H9 (cell line): ENCODE measurements around the gene EME1. TPM values are rescaled to one million over a fixed set of nuclear protein-coding genes. Genes with fewer than 3 reads are reported as not detected.

Experiments
- DNase-seq: peaks from one replicate; pipeline ENCODE4 v3.0.0-alpha.2; 2017
- H2AFZ ChIP-seq: one replicate; pipeline ENCODE4 v1.6.1; 2013; ENCODE audit warnings: mild to moderate bottlenecking, low read length, control low read depth, moderate library complexity
- H2AK5ac ChIP-seq: 2 replicates; pipeline ENCODE4 v1.6.1; 2013; ENCODE audit warnings: low read length, control low read depth, mixed read lengths; ENCODE audit not compliant: insufficient read length
- H2BK120ac ChIP-seq: one replicate; pipeline ENCODE4 v1.6.1; 2013; ENCODE audit warnings: low read depth, mild to moderate bottlenecking, low read length, control low read depth, inconsistent platforms; ENCODE audit not compliant: poor library complexity, severe bottlenecking
- H2BK12ac ChIP-seq: 2 replicates; pipeline ENCODE4 v1.6.1; 2013; ENCODE audit warnings: low read length, control low read depth, mixed read lengths, low read depth; ENCODE audit not compliant: insufficient read length
- H2BK15ac ChIP-seq: 2 replicates; pipeline ENCODE4 v1.6.1; 2013; ENCODE audit warnings: low read depth, low read length, control low read depth
- H2BK20ac ChIP-seq: one replicate; pipeline ENCODE4 v1.6.1; 2013; ENCODE audit warnings: low read depth, mild to moderate bottlenecking, low read length, control low read depth, inconsistent platforms; ENCODE audit not compliant: poor library complexity, severe bottlenecking
- H2BK5ac ChIP-seq: 2 replicates; pipeline ENCODE4 v1.6.1; 2013; ENCODE audit warnings: low read length, control low read depth, mixed read lengths; ENCODE audit not compliant: insufficient read length
- H3K14ac ChIP-seq: 2 replicates; pipeline ENCODE4 v1.6.1; 2013; ENCODE audit warnings: low read length, control low read depth; ENCODE audit not compliant: insufficient read depth
- H3K18ac ChIP-seq: 2 replicates; pipeline ENCODE4 v1.6.1; 2013; ENCODE audit warnings: low read depth, mild to moderate bottlenecking, mixed read lengths, low read length, control low read depth; ENCODE audit not compliant: insufficient read length
- H3K23ac ChIP-seq: 2 replicates; pipeline ENCODE4 v1.6.1; 2013; ENCODE audit warnings: low read length, control low read depth, mixed read lengths, low read depth; ENCODE audit not compliant: insufficient read length
- H3K23me2 ChIP-seq: 2 replicates; pipeline ENCODE4 v1.6.1; 2013; ENCODE audit warnings: low read depth, mild to moderate bottlenecking, mixed read lengths, low read length, control low read depth; ENCODE audit not compliant: insufficient read length, poor library complexity, severe bottlenecking
- H3K27ac ChIP-seq: 2 replicates; pipeline ENCODE4 v1.5.1; 2013; ENCODE audit warnings: low read length, control low read depth, mixed read lengths, low read depth; ENCODE audit not compliant: insufficient read length
- H3K27me3 ChIP-seq: 2 replicates; pipeline ENCODE4 v1.6.1; 2013; ENCODE audit warnings: low read length, control low read depth, inconsistent platforms; ENCODE audit not compliant: insufficient read depth
- H3K4ac ChIP-seq: 2 replicates; pipeline ENCODE4 v1.6.1; 2013; ENCODE audit warnings: low read depth, mild to moderate bottlenecking, control low read depth, inconsistent platforms, low read length, moderate library complexity
- H3K4me1 ChIP-seq: 2 replicates; pipeline ENCODE4 v1.6.1; 2013; ENCODE audit warnings: low read length, control low read depth, inconsistent platforms; ENCODE audit not compliant: insufficient read depth
- H3K4me2 ChIP-seq: 2 replicates; pipeline ENCODE4 v1.6.1; 2013; ENCODE audit warnings: low read length, control low read depth, mixed read lengths; ENCODE audit not compliant: insufficient read length, insufficient read depth
- H3K56ac ChIP-seq: 2 replicates; pipeline ENCODE4 v1.6.1; 2013; ENCODE audit warnings: low read depth, mild to moderate bottlenecking, mixed read lengths, low read length, control low read depth; ENCODE audit not compliant: insufficient read length
- H3K79me1 ChIP-seq: 2 replicates; pipeline ENCODE4 v1.6.1; 2013; ENCODE audit warnings: low read depth, mild to moderate bottlenecking, moderate library complexity, low read length, control low read depth, inconsistent platforms; ENCODE audit not compliant: insufficient read depth, poor library complexity, severe bottlenecking
- H3K79me2 ChIP-seq: 2 replicates; pipeline ENCODE4 v1.6.1; 2013; ENCODE audit warnings: low read length, control low read depth, inconsistent platforms; ENCODE audit not compliant: insufficient read depth
- H3K9ac ChIP-seq: 2 replicates; pipeline ENCODE4 v1.6.1; 2013; ENCODE audit warnings: low read length, control low read depth, mixed read lengths; ENCODE audit not compliant: insufficient read length; ENCODE audit errors: extremely low read depth
- H3K9me3 ChIP-seq: one replicate; pipeline ENCODE4 v1.6.1; 2013; ENCODE audit warnings: low read depth, low read length, inconsistent platforms; ENCODE audit not compliant: control insufficient read depth
- H3T11ph ChIP-seq: one replicate; pipeline ENCODE4 v1.6.1; 2013; ENCODE audit warnings: mild to moderate bottlenecking, low read length, control low read depth, inconsistent platforms
- H4K20me1 ChIP-seq: one replicate; pipeline ENCODE4 v1.6.1; 2013; ENCODE audit not compliant: control insufficient read depth, insufficient read length, insufficient read depth
- H4K5ac ChIP-seq: 2 replicates; pipeline ENCODE4 v1.6.1; 2013; ENCODE audit warnings: low read depth, mild to moderate bottlenecking, mixed read lengths, low read length, control low read depth; ENCODE audit not compliant: insufficient read length
- H4K8ac ChIP-seq: replicated peaks from 2 replicates; pipeline ENCODE4 v1.6.1; 2013; ENCODE audit warnings: low read length, control low read depth, mixed read lengths, low read depth; ENCODE audit not compliant: insufficient read length
- H4K91ac ChIP-seq: 2 replicates; pipeline ENCODE4 v1.6.1; 2013; ENCODE audit warnings: low read depth, mild to moderate bottlenecking, moderate library complexity, mixed read lengths, low read length, control low read depth; ENCODE audit not compliant: insufficient read length
- H3K27ac Mint-ChIP-seq, 3 experiments: 2 replicates in 2 of 3; 3 replicates in 1 of 3; pipeline ENCODE4 v1.8.0; 2020 to 2021; ENCODE audit warnings: mixed read lengths in 3 of 3, mild to moderate bottlenecking in 1 of 3, moderate library complexity in 1 of 3
- H3K27me3 Mint-ChIP-seq: 2 replicates; pipeline ENCODE4 v1.8.0; 2021; ENCODE audit warnings: low read depth, mild to moderate bottlenecking, moderate library complexity, mixed read lengths
- H3K36me3 Mint-ChIP-seq, 3 experiments: 2 replicates in 2 of 3; 3 replicates in 1 of 3; pipeline ENCODE4 v1.8.0; 2020 to 2021; ENCODE audit warnings: low read depth in 3 of 3, mixed read lengths in 3 of 3; ENCODE audit not compliant: insufficient read depth in 1 of 3
- H3K4me1 Mint-ChIP-seq, 2 experiments: 2 replicates each; pipeline ENCODE4 v1.8.0; 2020; ENCODE audit warnings: mixed read lengths in 2 of 2
- H3K4me3 Mint-ChIP-seq, 2 experiments: 2 replicates in 1 of 2; 3 replicates in 1 of 2; pipeline ENCODE4 v1.8.0; 2020 to 2021; ENCODE audit warnings: mild to moderate bottlenecking in 2 of 2, mixed read lengths in 2 of 2, moderate library complexity in 1 of 2
- H3K9me3 Mint-ChIP-seq, 2 experiments: 2 replicates in 1 of 2; 3 replicates in 1 of 2; pipeline ENCODE4 v1.8.0; 2020; ENCODE audit warnings: mild to moderate bottlenecking in 2 of 2, mixed read lengths in 2 of 2, moderate library complexity in 1 of 2
- CTCF ChIP-seq: fragments of 200-600 bp; sonication (generic); conservative IDR thresholded peaks from 3 replicates; pipeline ENCODE4 v1.8.0; 2021; ENCODE audit warnings: antibody characterized with exemption, mild to moderate bottlenecking
- total RNA-seq: library from RNA; stranded (reverse); gene quantifications from 2 replicates; pipeline ENCODE4 v1.2.1, GENCODE V29; 2021

The EME1 gene
- total RNA-seq, 1 experiment from 2014 or later = 15.1 TPM

GRCh38 chr17:50339381-50339780 is 33.6 kb upstream of the EME1 start:
- H4K91ac ChIP-seq = no peak overlapping the region
- no peak overlapping the region for H3K4ac ChIP-seq
- Mint-ChIP-seq H3K27ac (no peak overlapping the region), H3K4me1 (peaks cover 0 to under 1% of the 10 kb centered on the region in 2 experiments; a peak in 1 of 4 replicates), H3K9me3 (peaks cover 15 to 16% of the 10 kb centered on the region in 2 experiments), H3K4me3 (no peak overlapping the region), H3K36me3 (peaks cover 2 to 13% (median 5%) of the 10 kb centered on the region in 3 experiments; a peak in 4 of 7 replicates), H3K27me3 (peaks cover 10% of the 10 kb centered on the region)
- H4K5ac ChIP-seq = no peak overlapping the region
- H3K79me2 ChIP-seq = no peaks in the 10 kb centered on the region
- no peak overlapping the region for H3K18ac ChIP-seq
- H2BK5ac ChIP-seq = no peak overlapping the region
- no peaks in the 10 kb centered on the region for H3K27me3 ChIP-seq
- H3K23ac ChIP-seq = no peak overlapping the region
- no peak overlapping the region for H2AK5ac ChIP-seq
- H3K56ac ChIP-seq = no peak overlapping the region
- no peaks in the 10 kb centered on the region for H3K79me1 ChIP-seq
- no peak overlapping the region for H2BK120ac ChIP-seq
- H3K9ac ChIP-seq = no peak overlapping the region
- no peak overlapping the region for H3K27ac ChIP-seq
- no peak for TF ChIP-seq CTCF
- H4K20me1 ChIP-seq = no peaks in the 10 kb centered on the region
- no peak overlapping the region for H4K8ac ChIP-seq
- no peak overlapping the region for H2BK15ac ChIP-seq
- DNase-seq = no peak
- no peak overlapping the region for H2BK12ac ChIP-seq
- H3K4me2 ChIP-seq = no peak overlapping the region
- no peaks in the 10 kb centered on the region for H3K23me2 ChIP-seq
- no peak overlapping the region for H3T11ph ChIP-seq
- H3K9me3 ChIP-seq = peaks cover 5% of the 10 kb centered on the region
- no peaks in the 10 kb centered on the region for H3K4me1 ChIP-seq
- H2BK20ac ChIP-seq = no peak overlapping the region
- H2AFZ ChIP-seq = no peak overlapping the region
- no peak overlapping the region for H3K14ac ChIP-seq
